Spleen (tissue), 11 donors: ENCODE results near the gene CDYL2. TPM values are rescaled to one million over a fixed set of nuclear protein-coding genes. Genes with fewer than 3 reads are reported as not detected.

ENCODE experiments used
- DNase-seq: peaks from one replicate; pipeline ENCODE4 v3.0.0-alpha.2; 2020
- H3K27ac ChIP-seq, 8 donors: fragments of 200-600 bp; sonication (generic) in 7 of 8; 1 replicate in 4 of 8; 2 replicates in 4 of 8; pipeline versions ENCODE4 v1.5.0 to v1.8.0; 2016 to 2021; ENCODE audit warnings: inconsistent platforms in 4 of 8, mild to moderate bottlenecking in 4 of 8, moderate library complexity in 1 of 8
- H3K27me3 ChIP-seq, 7 donors: fragments of 200-600 bp; sonication (generic) in 6 of 7; replicated peaks in 1 of 7; 1 replicate in 4 of 7; 2 replicates in 3 of 7; pipeline versions ENCODE4 v1.5.0 to v1.8.0; 2016 to 2021; ENCODE audit warnings: inconsistent platforms in 3 of 7, mild to moderate bottlenecking in 1 of 7
- H3K36me3 ChIP-seq, 6 donors: fragments of 200-600 bp; sonication (generic) in 5 of 6; 1 replicate in 4 of 6; 2 replicates in 2 of 6; pipeline versions ENCODE4 v1.5.0 to v1.8.0; 2016 to 2021; ENCODE audit warnings: inconsistent platforms in 2 of 6
- H3K4me1 ChIP-seq, 6 donors: fragments of 200-600 bp; sonication (generic) in 5 of 6; 1 replicate in 3 of 6; 2 replicates in 3 of 6; pipeline versions ENCODE4 v1.5.0 to v1.8.0; 2016 to 2021; ENCODE audit warnings: inconsistent platforms in 3 of 6
- H3K4me3 ChIP-seq, 8 donors: fragments of 200-600 bp; sonication (generic) in 7 of 8; 1 replicate in 4 of 8; 2 replicates in 4 of 8; pipeline versions ENCODE4 v1.5.0 to v1.8.0; 2016 to 2021; ENCODE audit warnings: inconsistent platforms in 4 of 8, mild to moderate bottlenecking in 4 of 8, moderate library complexity in 2 of 8
- H3K9me3 ChIP-seq, 8 donors: fragments of 200-600 bp; sonication (generic) in 7 of 8; 1 replicate in 4 of 8; 2 replicates in 4 of 8; pipeline versions ENCODE4 v1.5.0 to v1.8.0; 2016 to 2021; ENCODE audit warnings: inconsistent platforms in 4 of 8
- CTCF ChIP-seq, 11 experiments: fragments of 200-600 bp in 7 of 11; fragments of 450-650 bp in 4 of 11; sonication (generic) in 4 of 11; IDR thresholded peaks in 8 of 11; conservative IDR thresholded peaks in 3 of 11; 1 replicate in 7 of 11; 2 replicates in 4 of 11; pipeline versions ENCODE4 v1.4.0 to v1.8.0; 2016 to 2021; ENCODE audit warnings: antibody characterized with exemption in 11 of 11, inconsistent platforms in 4 of 11, mild to moderate bottlenecking in 1 of 11
- POLR2A ChIP-seq, 3 donors: fragments of 450-650 bp; IDR thresholded peaks; one replicate each; pipeline ENCODE4 v1.5.1; 2017; ENCODE audit warnings: antibody characterized with exemption in 3 of 3, mild to moderate bottlenecking in 1 of 3
- POLR2AphosphoS5 ChIP-seq, 3 donors: sonication (generic); formaldehyde crosslinking; IDR thresholded peaks; one replicate each; pipeline ENCODE4 v1.5.1; 2017; ENCODE audit warnings: antibody characterized with exemption in 3 of 3
- WGBS, 5 donors: extraction: QIAGEN DNeasy Blood & Tissue Kit in 3 of 5; methylation state at CpG; one replicate each; pipeline versions ENCODE4 v1.1.5 to v1.1.7; 2013 to 2018; 5-methylcytosine and 5-hydroxymethylcytosine counted together
- intact Hi-C: fragments of 100-400 bp; cut with DNase I; formaldehyde crosslinking; loops from one replicate; pipeline ENCODE4 v1.15.0; 2023; ENCODE audit warnings: low total_unique reads
- polyA plus RNA-seq, 3 donors: library from polyadenylated mRNA; stranded (reverse); fragments of 200-250 nt; gene quantifications; one replicate each; pipeline ENCODE4 v1.2.1, GENCODE V29; 2013
- total RNA-seq, 7 donors: library from RNA; depleted of rRNA in 3 of 7; stranded (reverse); fragments of >200 nt in 3 of 7; fragmentation: NEBNext Ultra II Directional in 4 of 7; extraction: Animal tissue kit (Norgen Biotek cat#: 25700) in 4 of 7; gene quantifications; one replicate each; pipeline versions ENCODE4 v1.1.0 to v1.2.1, GENCODE V29; 2016 to 2021
- donor health status: healthy with polysubstance abuse.
- donor health status: DM: no; HTN: no; CAD: no; lungs with moderate emphysema.
- donor health status: DM: no; HTN: no; CAD: no.
- donor health status: Bipolar disorder and iron deficiency.
- donor health status: healthy.
- donor health status: DM: no; HTN: no; CAD: no.
- donor health status: DM: yes; HTN: yes; CAD: no.

Gene CDYL2
- total and polyA plus RNA-seq, 10 donors = 1.4 to 28.3 (median 12.5) TPM

GRCh38 chr16:80841231-80841630 is 36.8 kb upstream of the CDYL2 start:
- Histone ChIP-seq H3K4me1 (no peaks in the 10 kb centered on the region), H3K27me3 (peaks cover 0 to 5% (median 0%) of the 10 kb centered on the region in 7 donors), H3K9me3 (peaks cover 0 to 39% (median 24%) of the 10 kb centered on the region in 8 donors), H3K4me3 (no peak overlapping the region), H3K36me3 (no peaks in the 10 kb centered on the region), H3K27ac (no peak overlapping the region)
- no peak for TF ChIP-seq POLR2A (IDR thresholded peaks at IDR 0.05)
- no peak for TF ChIP-seq POLR2AphosphoS5 (IDR thresholded peaks at IDR 0.05)
- TF ChIP-seq CTCF (IDR thresholded peaks at IDR 0.05 in 8 of 11, conservative IDR thresholded peaks at IDR 0.05 in 3 of 11) = no peak
- intact Hi-C loops = no loop called here
- DNase-seq = no peak

- peaks cover 0 to 5% (median 0%) of the 10 kb centered on the region in 7 donors for H3K27me3 ChIP-seq
- TF ChIP-seq POLR2AphosphoS5 (IDR thresholded peaks at IDR 0.05) (no peak), CTCF (IDR thresholded peaks at IDR 0.05 in 8 of 11, conservative IDR thresholded peaks at IDR 0.05 in 3 of 11) (no peak), POLR2A (IDR thresholded peaks at IDR 0.05) (no peak)
- no peak overlapping the region for H3K4me3 ChIP-seq
- DNase-seq = no peak
- 66 to 80% (median 70%) methylated on average over 9 of the region's 9 CpGs for WGBS, 5 donors
- intact Hi-C loops = no loop called here
- peaks cover 0 to 13% (median 0%) of the 10 kb centered on the region in 8 donors for H3K9me3 ChIP-seq
- H3K27ac ChIP-seq = no peak overlapping the region
- H3K36me3 ChIP-seq = no peaks in the 10 kb centered on the region
- no peaks in the 10 kb centered on the region for H3K4me1 ChIP-seq
Measured at GRCh38 chr16:80837533-80838147, 33.2 kb upstream of the CDYL2 start.

- Histone ChIP-seq H3K9me3 (peaks cover 0 to 11% (median 0%) of the 10 kb centered on the region in 8 donors), H3K36me3 (no peaks in the 10 kb centered on the region), H3K27ac (no peak overlapping the region), H3K4me3 (no peak overlapping the region), H3K4me1 (no peaks in the 10 kb centered on the region), H3K27me3 (peaks cover 0 to 5% (median 0%) of the 10 kb centered on the region in 7 donors)
- 59 to 69% (median 65%) methylated on average over 4 of the region's 4 CpGs for WGBS, 5 donors
- no peak for DNase-seq
- intact Hi-C loops = no loop called here
- TF ChIP-seq POLR2A (IDR thresholded peaks at IDR 0.05) (no peak), CTCF (IDR thresholded peaks at IDR 0.05 in 8 of 11, conservative IDR thresholded peaks at IDR 0.05 in 3 of 11) (no peak)
Measured at GRCh38 chr16:80836846-80837245, 32.4 kb upstream of the CDYL2 start.

- Histone ChIP-seq H3K4me3 (no peak overlapping the region), H3K36me3 (no peaks in the 10 kb centered on the region), H3K27me3 (peaks cover 0 to 5% (median 0%) of the 10 kb centered on the region in 7 donors), H3K4me1 (no peaks in the 10 kb centered on the region), H3K27ac (no peak overlapping the region), H3K9me3 (peaks cover 0 to 5% (median 0%) of the 10 kb centered on the region in 8 donors)
- 41 to 75% (median 72%) methylated on average over 5 of the region's 5 CpGs for WGBS, 5 donors
- DNase-seq = no peak
- no peak for TF ChIP-seq CTCF (IDR thresholded peaks at IDR 0.05 in 8 of 11, conservative IDR thresholded peaks at IDR 0.05 in 3 of 11)
- TF ChIP-seq POLR2A (IDR thresholded peaks at IDR 0.05) = no peak
- intact Hi-C loops = no loop called here
Measured at GRCh38 chr16:80836202-80836601, 31.8 kb upstream of the CDYL2 start.
